SU-DHL-6 (cell line): ENCODE data around the gene TNNI3K.

Experiments used
- H2AFZ ChIP-seq: fragments of 200-600 bp; sonication (generic); 2 replicates; pipeline ENCODE4 v1.6.1; 2014; ENCODE audit warnings: low read depth, mild to moderate bottlenecking, moderate library complexity, mixed read lengths, antibody characterized with exemption, low read length; ENCODE audit not compliant: severe bottlenecking
- H3F3A ChIP-seq: fragments of 200-600 bp; shearing (Covaris generic); 2 replicates; pipeline ENCODE4 v1.6.0; 2016; ENCODE audit warnings: antibody characterized with exemption, mild to moderate bottlenecking; ENCODE audit not compliant: insufficient read depth
- H3K27ac ChIP-seq: fragments of 200-600 bp; sonication (generic); 2 replicates; pipeline ENCODE4 v1.5.1; 2016; ENCODE audit warnings: low read depth, mild to moderate bottlenecking, low read length, moderate library complexity, mixed read lengths
- H3K27me3 ChIP-seq: fragments of 200-600 bp; sonication (generic), shearing (Covaris generic); 2 replicates; pipeline ENCODE4 v1.6.0; 2014; ENCODE audit warnings: mild to moderate bottlenecking, low read length
- H3K36me3 ChIP-seq: fragments of 200-600 bp; sonication (generic); 2 replicates; pipeline ENCODE4 v1.6.1; 2014; ENCODE audit warnings: mild to moderate bottlenecking, low read length, mixed read lengths
- H3K4me2 ChIP-seq: fragments of 300-600, 200-600 bp; shearing (Covaris generic), sonication (generic); 2 replicates; pipeline ENCODE4 v1.6.0; 2014; ENCODE audit warnings: low read length, low read depth, mild to moderate bottlenecking; ENCODE audit not compliant: poor library complexity, severe bottlenecking
- H3K4me3 ChIP-seq: fragments of 200-600 bp; sonication (generic); 2 replicates; pipeline ENCODE4 v1.5.1; 2014; ENCODE audit warnings: antibody characterized with exemption, low read length, mild to moderate bottlenecking, mixed read lengths; ENCODE audit not compliant: insufficient read depth, poor library complexity, severe bottlenecking
- H3K79me2 ChIP-seq: fragments of 200-600 bp; sonication (generic); 2 replicates; pipeline ENCODE4 v1.6.1; 2014; ENCODE audit warnings: mild to moderate bottlenecking, low read length, moderate library complexity; ENCODE audit not compliant: insufficient read depth
- H3K9ac ChIP-seq: fragments of 200-600 bp; sonication (generic); 2 replicates; pipeline ENCODE4 v1.7.0; 2014; ENCODE audit warnings: mild to moderate bottlenecking, low read length
- H3K9me2 ChIP-seq: fragments of 200-600 bp; sonication (generic); replicated peaks from 2 replicates; pipeline ENCODE4 v1.6.1; 2014; ENCODE audit warnings: low read length; ENCODE audit not compliant: insufficient read depth
- H3K9me3 ChIP-seq: fragments of 200-600 bp; sonication (generic); 2 replicates; pipeline ENCODE4 v1.6.1; 2014; ENCODE audit warnings: low read length, mixed read lengths; ENCODE audit not compliant: insufficient read depth
- H4K20me1 ChIP-seq: fragments of 200-600 bp; sonication (generic); 2 replicates; pipeline ENCODE4 v1.6.1; 2014; ENCODE audit warnings: low read depth, mild to moderate bottlenecking, antibody characterized with exemption, low read length, moderate library complexity, mixed read lengths
- CTCF ChIP-seq: fragments of 200-600 bp; sonication (generic); IDR thresholded peaks from one replicate; pipeline ENCODE4 v1.5.1; 2017; ENCODE audit warnings: antibody characterized with exemption, mild to moderate bottlenecking, low read length, moderate library complexity; ENCODE audit not compliant: insufficient read depth, poor library complexity, severe bottlenecking
- EZH2phosphoT487 ChIP-seq: fragments of 200-600 bp; sonication (generic), shearing (Covaris generic); conservative IDR thresholded peaks from 2 replicates; pipeline ENCODE4 v1.6.1; 2018; ENCODE audit warnings: mild to moderate bottlenecking, antibody characterized with exemption, low read length, moderate library complexity, mixed read lengths

TNNI3K gene

GRCh38 chr1:74517599-74518051, 282.4 kb downstream of the TNNI3K start:
- H4K20me1 ChIP-seq, result no peaks in the 10 kb centered on the region
- no peak overlapping the region for H3K4me2 ChIP-seq
- H3K79me2 ChIP-seq, result no peaks in the 10 kb centered on the region
- no peak overlapping the region for H2AFZ ChIP-seq
- no peak overlapping the region for H3K9ac ChIP-seq
- H3F3A ChIP-seq, result no peaks in the 10 kb centered on the region
- H3K9me3 ChIP-seq, result no peaks in the 10 kb centered on the region
- no peaks in the 10 kb centered on the region for H3K36me3 ChIP-seq
- no peak overlapping the region for H3K4me3 ChIP-seq
- no peak overlapping the region for H3K27ac ChIP-seq
- no peaks in the 10 kb centered on the region for H3K9me2 ChIP-seq
- TF ChIP-seq CTCF, result no peak
- TF ChIP-seq EZH2phosphoT487, result no peak
- no peaks in the 10 kb centered on the region for H3K27me3 ChIP-seq

GRCh38 chr1:74522148-74522547, 287.0 kb downstream of the TNNI3K start:
- Histone ChIP-seq H3K27me3 (no peaks in the 10 kb centered on the region), H3K27ac (no peak overlapping the region), H3K9ac (no peak overlapping the region), H3K36me3 (no peaks in the 10 kb centered on the region), H4K20me1 (no peaks in the 10 kb centered on the region), H3K4me3 (no peak overlapping the region), H2AFZ (no peak overlapping the region), H3K9me2 (no peaks in the 10 kb centered on the region), H3F3A (no peaks in the 10 kb centered on the region), H3K9me3 (no peaks in the 10 kb centered on the region), H3K4me2 (no peak overlapping the region), H3K79me2 (no peaks in the 10 kb centered on the region)
- TF ChIP-seq EZH2phosphoT487 (no peak), CTCF (no peak)

DNA sequence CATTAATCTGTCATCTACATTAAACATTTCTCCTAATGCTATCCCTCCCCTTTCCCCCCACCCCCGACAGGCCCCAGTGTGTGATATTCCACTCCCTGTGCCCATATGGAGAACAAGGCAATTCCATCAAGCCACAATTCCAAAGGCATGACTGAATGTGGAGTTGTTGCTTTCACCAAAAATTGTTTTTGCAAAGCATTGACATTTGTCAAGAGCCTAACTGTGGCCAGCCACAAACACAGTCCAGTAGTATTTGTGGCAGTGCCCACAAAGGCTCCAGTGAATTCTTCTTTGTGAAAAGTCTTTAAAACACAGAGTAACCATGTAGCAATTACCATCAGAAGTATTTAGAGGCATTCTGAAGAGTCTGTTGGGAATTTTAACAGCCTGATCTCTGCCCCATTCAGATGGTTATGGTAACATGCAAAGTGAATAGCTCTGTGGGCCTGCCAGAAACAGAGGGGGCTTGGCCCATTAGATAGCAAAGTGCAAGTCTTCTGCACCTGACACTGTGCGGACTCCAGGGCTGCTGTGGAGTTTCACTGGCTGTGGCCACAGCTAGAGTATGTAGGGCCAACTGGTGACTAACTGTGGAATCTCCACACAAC, 288.8 kb downstream of the TNNI3K start:
- Histone ChIP-seq H3K79me2 (no peaks in the 10 kb centered on the region), H3K4me3 (no peak overlapping the region), H3K27me3 (no peaks in the 10 kb centered on the region), H3K4me2 (no peak overlapping the region), H3K9me3 (no peaks in the 10 kb centered on the region), H3K9me2 (no peaks in the 10 kb centered on the region), H3F3A (no peaks in the 10 kb centered on the region), H3K9ac (no peak overlapping the region), H2AFZ (no peak overlapping the region), H3K27ac (no peak overlapping the region), H4K20me1 (no peaks in the 10 kb centered on the region), H3K36me3 (no peaks in the 10 kb centered on the region)
- TF ChIP-seq EZH2phosphoT487 (no peak), CTCF (no peak)
